Keratinocyte (primary cell): ENCODE results near the gene GSN.

Experiments used
- EZH2 ChIP-seq: IDR thresholded peaks from one replicate; pipeline ENCODE4 v1.6.1; 2012; ENCODE audit warnings: inconsistent platforms, mild to moderate bottlenecking, low read length, moderate library complexity
- TF ChIP-seq, protein P1 (sequence below), 3 experiments: IDR thresholded peaks in 1 of 3; conservative IDR thresholded peaks in 1 of 3; optimal IDR thresholded peaks in 1 of 3; 2 replicates in 2 of 3; 3 replicates in 1 of 3; pipeline versions ENCODE3 to v1.5.1; 2011; ENCODE audit warnings: low read length in 3 of 3, mild to moderate bottlenecking in 3 of 3, moderate library complexity in 2 of 3, control low read depth in 1 of 3, inconsistent platforms in 1 of 3; ENCODE audit not compliant: insufficient read depth in 2 of 3; ENCODE audit errors: extremely low read depth in 1 of 3

DNA sequence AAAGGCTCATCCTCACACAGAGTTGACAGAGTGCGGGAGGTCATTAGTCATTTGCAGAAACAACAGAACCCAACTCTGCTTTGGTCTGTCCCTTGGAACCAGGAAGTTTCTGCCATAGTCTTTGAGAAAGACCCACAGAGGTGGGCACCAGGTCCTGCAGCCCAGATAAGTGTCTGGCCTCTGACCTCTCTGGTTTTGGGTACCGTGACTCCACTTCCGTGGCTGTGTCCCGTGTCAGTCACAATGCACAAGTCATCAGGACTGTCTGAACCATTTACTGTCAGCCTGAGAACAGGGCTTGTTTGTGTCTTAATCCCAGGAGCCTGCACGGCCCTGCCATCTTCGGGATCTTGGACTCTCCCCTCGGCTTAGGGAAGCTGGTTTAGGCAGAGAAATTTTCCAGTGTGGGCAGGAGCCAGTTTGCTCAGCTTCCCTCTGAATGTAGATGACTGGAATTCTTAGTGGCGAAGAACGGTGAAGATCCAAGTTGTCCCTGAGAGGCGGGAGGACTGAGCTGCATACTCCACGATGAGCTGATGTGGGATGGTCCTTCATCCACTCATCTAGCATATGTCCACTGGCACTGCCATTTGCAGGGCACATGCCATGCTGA is 11.9 kb downstream of the GSN start:
- TF ChIP-seq, protein P1, sequence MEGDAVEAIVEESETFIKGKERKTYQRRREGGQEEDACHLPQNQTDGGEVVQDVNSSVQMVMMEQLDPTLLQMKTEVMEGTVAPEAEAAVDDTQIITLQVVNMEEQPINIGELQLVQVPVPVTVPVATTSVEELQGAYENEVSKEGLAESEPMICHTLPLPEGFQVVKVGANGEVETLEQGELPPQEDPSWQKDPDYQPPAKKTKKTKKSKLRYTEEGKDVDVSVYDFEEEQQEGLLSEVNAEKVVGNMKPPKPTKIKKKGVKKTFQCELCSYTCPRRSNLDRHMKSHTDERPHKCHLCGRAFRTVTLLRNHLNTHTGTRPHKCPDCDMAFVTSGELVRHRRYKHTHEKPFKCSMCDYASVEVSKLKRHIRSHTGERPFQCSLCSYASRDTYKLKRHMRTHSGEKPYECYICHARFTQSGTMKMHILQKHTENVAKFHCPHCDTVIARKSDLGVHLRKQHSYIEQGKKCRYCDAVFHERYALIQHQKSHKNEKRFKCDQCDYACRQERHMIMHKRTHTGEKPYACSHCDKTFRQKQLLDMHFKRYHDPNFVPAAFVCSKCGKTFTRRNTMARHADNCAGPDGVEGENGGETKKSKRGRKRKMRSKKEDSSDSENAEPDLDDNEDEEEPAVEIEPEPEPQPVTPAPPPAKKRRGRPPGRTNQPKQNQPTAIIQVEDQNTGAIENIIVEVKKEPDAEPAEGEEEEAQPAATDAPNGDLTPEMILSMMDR (optimal IDR thresholded peaks at IDR 0.05 in 1 of 3, IDR thresholded peaks at IDR 0.05 in 1 of 3, conservative IDR thresholded peaks at IDR 0.05 in 1 of 3; ENCODE audit: extremely low read depth in 1 of 3, insufficient read depth in 2 of 3, low read length in 3 of 3), result no peak
- TF ChIP-seq EZH2, result no peak
